Suprapubic skin (tissue), 4 donors: Measurements from ENCODE around the gene TEX48.

Source experiments
- CTCF ChIP-seq, 2 donors: fragments of 200-600 bp in 1 of 2; fragments of 450-650 bp in 1 of 2; sonication (generic) in 1 of 2; IDR thresholded peaks; one replicate each; pipeline ENCODE4 v1.5.1; 2016 to 2019; ENCODE audit warnings: antibody characterized with exemption in 2 of 2, mild to moderate bottlenecking in 1 of 2, moderate library complexity in 1 of 2
- EP300 ChIP-seq: sonication (generic); formaldehyde crosslinking; IDR thresholded peaks from one replicate; pipeline ENCODE4 v1.6.1; 2017; ENCODE audit warnings: antibody characterized with exemption
- POLR2A ChIP-seq, 2 donors: fragments of 450-650 bp; IDR thresholded peaks; one replicate each; pipeline ENCODE4 v1.6.1; 2017; ENCODE audit warnings: antibody characterized with exemption in 2 of 2, mild to moderate bottlenecking in 2 of 2, moderate library complexity in 2 of 2
- POLR2AphosphoS5 ChIP-seq, 3 donors: sonication (generic); formaldehyde crosslinking; IDR thresholded peaks; one replicate each; pipeline ENCODE4 v1.6.1; 2017; ENCODE audit warnings: antibody characterized with exemption in 3 of 3

- TF ChIP-seq CTCF (IDR thresholded peaks at IDR 0.05), result no peak
- no peak for TF ChIP-seq POLR2AphosphoS5 (IDR thresholded peaks at IDR 0.05)
- TF ChIP-seq POLR2A (IDR thresholded peaks at IDR 0.05), result no peak
- TF ChIP-seq EP300, result no peak
These were observed 7.8 kb upstream of the TEX48 start for GRCh38 chr9:114689813-114690212.
